ENCODE results near the gene PMAIP1.

Gene PMAIP1

GRCh38 chr18:59874166-59874565, 25.6 kb upstream of the PMAIP1 start:
- Histone ChIP-seq H3F3A (ENCODE audit: insufficient read depth) (no peaks in the 10 kb centered on the region), H3K79me2 (ENCODE audit: insufficient read depth, low read length) (no peaks in the 10 kb centered on the region), H3K27ac (ENCODE audit: low read depth, low read length) (no peak overlapping the region), H3K27me3 (ENCODE audit: low read length) (no peaks in the 10 kb centered on the region), H3K9ac (ENCODE audit: low read length) (no peak overlapping the region), H3K4me3 (ENCODE audit: insufficient read depth, low read length, poor library complexity, severe bottlenecking) (no peak overlapping the region), H2AFZ (ENCODE audit: low read depth, low read length, severe bottlenecking) (no peak overlapping the region), H3K4me2 (ENCODE audit: low read depth, low read length, poor library complexity, severe bottlenecking) (no peak overlapping the region), H4K20me1 (ENCODE audit: low read depth, low read length) (no peaks in the 10 kb centered on the region), H3K9me2 (replicated peaks; ENCODE audit: insufficient read depth, low read length) (no peaks in the 10 kb centered on the region), H3K9me3 (ENCODE audit: insufficient read depth, low read length) (no peaks in the 10 kb centered on the region), H3K36me3 (ENCODE audit: low read length) (no peaks in the 10 kb centered on the region)
- TF ChIP-seq EZH2phosphoT487 (conservative IDR thresholded peaks at IDR 0.05; ENCODE audit: low read length) (no peak), CTCF (IDR thresholded peaks at IDR 0.05; ENCODE audit: insufficient read depth, low read length, poor library complexity, severe bottlenecking) (no peak)

- Histone ChIP-seq H3K9me2 (replicated peaks; ENCODE audit: insufficient read depth, low read length) (no peaks in the 10 kb centered on the region), H3K9ac (ENCODE audit: low read length) (no peak overlapping the region), H3K4me2 (ENCODE audit: low read depth, low read length, poor library complexity, severe bottlenecking) (no peak overlapping the region), H3F3A (ENCODE audit: insufficient read depth) (no peaks in the 10 kb centered on the region), H3K36me3 (ENCODE audit: low read length) (no peaks in the 10 kb centered on the region), H2AFZ (ENCODE audit: low read depth, low read length, severe bottlenecking) (no peak overlapping the region), H3K4me3 (ENCODE audit: insufficient read depth, low read length, poor library complexity, severe bottlenecking) (no peak overlapping the region), H4K20me1 (ENCODE audit: low read depth, low read length) (no peaks in the 10 kb centered on the region), H3K79me2 (ENCODE audit: insufficient read depth, low read length) (no peaks in the 10 kb centered on the region), H3K27me3 (ENCODE audit: low read length) (no peaks in the 10 kb centered on the region), H3K9me3 (ENCODE audit: insufficient read depth, low read length) (no peaks in the 10 kb centered on the region), H3K27ac (ENCODE audit: low read depth, low read length) (no peak overlapping the region)
- no peak for TF ChIP-seq EZH2phosphoT487 (conservative IDR thresholded peaks at IDR 0.05; ENCODE audit: low read length)
- no peak for TF ChIP-seq CTCF (IDR thresholded peaks at IDR 0.05; ENCODE audit: insufficient read depth, low read length, poor library complexity, severe bottlenecking)
Observed at GRCh38 chr18:59876310-59876626, 23.5 kb upstream of the PMAIP1 start.

DNA sequence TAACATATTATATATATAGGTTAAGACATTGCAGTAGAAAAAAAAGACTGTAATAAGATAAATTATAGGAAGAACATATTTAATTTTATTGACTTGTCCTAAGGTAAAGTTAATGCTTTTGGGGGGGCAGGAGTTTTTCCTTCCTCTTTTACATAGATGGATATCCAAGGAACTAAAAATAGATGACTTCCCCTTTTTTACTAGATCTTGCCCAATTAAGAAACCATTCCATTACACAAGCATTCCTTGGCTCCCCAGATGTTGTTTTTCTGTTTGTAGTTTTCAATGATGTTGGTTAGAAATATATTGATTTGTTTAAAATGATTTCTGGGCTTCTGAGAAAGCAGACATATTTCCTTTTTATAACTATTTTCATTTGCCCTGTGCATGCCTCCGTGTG, 22.4 kb upstream of the PMAIP1 start:
- no peaks in the 10 kb centered on the region for H3K9me3 ChIP-seq (ENCODE audit: insufficient read depth, low read length)
- no peak for TF ChIP-seq EZH2phosphoT487 (conservative IDR thresholded peaks at IDR 0.05; ENCODE audit: low read length)
- TF ChIP-seq CTCF (IDR thresholded peaks at IDR 0.05; ENCODE audit: insufficient read depth, low read length, poor library complexity, severe bottlenecking): no peak
- no peaks in the 10 kb centered on the region for H3K9me2 ChIP-seq (replicated peaks; ENCODE audit: insufficient read depth, low read length)
- no peak overlapping the region for H3K9ac ChIP-seq (ENCODE audit: low read length)
- no peaks in the 10 kb centered on the region for H3K36me3 ChIP-seq (ENCODE audit: low read length)
- no peaks in the 10 kb centered on the region for H4K20me1 ChIP-seq (ENCODE audit: low read depth, low read length)
- no peak overlapping the region for H2AFZ ChIP-seq (ENCODE audit: low read depth, low read length, severe bottlenecking)
- no peaks in the 10 kb centered on the region for H3K79me2 ChIP-seq (ENCODE audit: insufficient read depth, low read length)
- no peak overlapping the region for H3K27ac ChIP-seq (ENCODE audit: low read depth, low read length)
- H3K27me3 ChIP-seq (ENCODE audit: low read length): no peaks in the 10 kb centered on the region
- H3K4me3 ChIP-seq (ENCODE audit: insufficient read depth, low read length, poor library complexity, severe bottlenecking): no peak overlapping the region
- no peaks in the 10 kb centered on the region for H3F3A ChIP-seq (ENCODE audit: insufficient read depth)
- H3K4me2 ChIP-seq (ENCODE audit: low read depth, low read length, poor library complexity, severe bottlenecking): no peak overlapping the region

DNA sequence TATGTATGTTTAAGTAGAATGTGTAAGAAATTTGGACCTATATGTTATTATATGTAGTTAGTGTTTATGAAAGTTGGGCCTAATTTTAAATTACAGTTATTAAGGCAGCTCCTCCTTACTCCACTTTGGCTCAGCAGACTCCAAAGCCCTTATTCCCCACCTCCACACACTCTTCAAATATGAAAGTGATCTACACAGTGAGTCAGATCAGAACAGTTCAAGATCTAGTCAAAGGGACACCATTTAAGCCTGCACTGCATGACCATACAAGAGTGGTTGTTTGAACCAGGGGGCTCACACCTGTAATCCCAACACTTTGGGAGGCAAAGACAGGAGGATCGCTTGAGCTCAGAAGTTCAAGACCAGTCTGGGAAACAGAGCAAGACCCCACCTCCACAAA, 21.2 kb upstream of the PMAIP1 start:
- Histone ChIP-seq H3K9ac (ENCODE audit: low read length) (no peak overlapping the region), H3K9me2 (replicated peaks; ENCODE audit: insufficient read depth, low read length) (no peaks in the 10 kb centered on the region), H3K36me3 (ENCODE audit: low read length) (no peaks in the 10 kb centered on the region), H4K20me1 (ENCODE audit: low read depth, low read length) (no peaks in the 10 kb centered on the region), H3K4me2 (ENCODE audit: low read depth, low read length, poor library complexity, severe bottlenecking) (no peak overlapping the region), H3K9me3 (ENCODE audit: insufficient read depth, low read length) (no peaks in the 10 kb centered on the region), H3K4me3 (ENCODE audit: insufficient read depth, low read length, poor library complexity, severe bottlenecking) (no peak overlapping the region), H3K27ac (ENCODE audit: low read depth, low read length) (no peak overlapping the region), H2AFZ (ENCODE audit: low read depth, low read length, severe bottlenecking) (no peak overlapping the region), H3K79me2 (ENCODE audit: insufficient read depth, low read length) (no peaks in the 10 kb centered on the region), H3K27me3 (ENCODE audit: low read length) (no peaks in the 10 kb centered on the region), H3F3A (ENCODE audit: insufficient read depth) (no peaks in the 10 kb centered on the region)
- no peak for TF ChIP-seq EZH2phosphoT487 (conservative IDR thresholded peaks at IDR 0.05; ENCODE audit: low read length)
- no peak for TF ChIP-seq CTCF (IDR thresholded peaks at IDR 0.05; ENCODE audit: insufficient read depth, low read length, poor library complexity, severe bottlenecking)
